ENCODE results near the gene ABI1.

DNA sequence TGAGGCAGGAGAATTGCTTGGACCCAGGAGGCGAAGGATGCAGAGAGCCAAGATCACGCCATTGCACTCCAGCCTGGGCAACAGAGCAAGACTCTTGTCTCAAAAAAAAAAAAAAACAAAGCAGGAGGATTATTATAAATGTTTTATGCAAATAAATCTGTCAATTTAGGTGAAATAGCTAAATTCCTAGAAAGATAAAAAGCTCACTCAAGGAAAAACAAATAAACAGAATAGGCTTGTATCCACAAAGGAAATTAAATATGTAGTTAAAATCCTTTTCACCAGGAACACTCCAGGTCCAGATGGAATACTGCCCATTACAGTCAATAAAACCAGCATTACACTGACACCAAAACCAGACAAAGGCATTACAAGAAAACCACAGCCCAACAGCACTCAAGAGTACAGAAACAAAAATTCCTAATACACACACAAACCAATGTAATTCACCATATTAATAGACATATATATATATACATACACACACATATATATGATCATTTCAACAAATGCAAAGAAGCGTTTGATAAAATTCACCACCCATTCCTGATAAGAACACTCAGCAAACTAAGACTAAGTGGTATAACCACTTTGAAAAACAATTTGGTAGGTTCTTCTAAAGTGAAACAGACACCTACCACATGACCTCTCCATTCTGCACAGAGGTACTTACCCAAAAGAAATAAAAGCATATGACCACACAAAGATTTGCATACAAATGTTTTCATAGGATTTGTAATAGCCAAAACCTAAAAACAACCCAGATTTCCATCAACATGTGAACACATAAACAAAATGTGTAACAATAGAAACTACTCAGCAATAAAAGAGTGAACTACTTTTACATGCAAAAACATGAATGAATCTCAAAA is 38.8 kb downstream of the ABI1 start:
- TF ChIP-seq, protein P1, sequence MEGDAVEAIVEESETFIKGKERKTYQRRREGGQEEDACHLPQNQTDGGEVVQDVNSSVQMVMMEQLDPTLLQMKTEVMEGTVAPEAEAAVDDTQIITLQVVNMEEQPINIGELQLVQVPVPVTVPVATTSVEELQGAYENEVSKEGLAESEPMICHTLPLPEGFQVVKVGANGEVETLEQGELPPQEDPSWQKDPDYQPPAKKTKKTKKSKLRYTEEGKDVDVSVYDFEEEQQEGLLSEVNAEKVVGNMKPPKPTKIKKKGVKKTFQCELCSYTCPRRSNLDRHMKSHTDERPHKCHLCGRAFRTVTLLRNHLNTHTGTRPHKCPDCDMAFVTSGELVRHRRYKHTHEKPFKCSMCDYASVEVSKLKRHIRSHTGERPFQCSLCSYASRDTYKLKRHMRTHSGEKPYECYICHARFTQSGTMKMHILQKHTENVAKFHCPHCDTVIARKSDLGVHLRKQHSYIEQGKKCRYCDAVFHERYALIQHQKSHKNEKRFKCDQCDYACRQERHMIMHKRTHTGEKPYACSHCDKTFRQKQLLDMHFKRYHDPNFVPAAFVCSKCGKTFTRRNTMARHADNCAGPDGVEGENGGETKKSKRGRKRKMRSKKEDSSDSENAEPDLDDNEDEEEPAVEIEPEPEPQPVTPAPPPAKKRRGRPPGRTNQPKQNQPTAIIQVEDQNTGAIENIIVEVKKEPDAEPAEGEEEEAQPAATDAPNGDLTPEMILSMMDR (IDR thresholded peaks at IDR 0.05; ENCODE audit: low read depth, low read length, missing input control): no peak
- TF ChIP-seq, protein P2, sequence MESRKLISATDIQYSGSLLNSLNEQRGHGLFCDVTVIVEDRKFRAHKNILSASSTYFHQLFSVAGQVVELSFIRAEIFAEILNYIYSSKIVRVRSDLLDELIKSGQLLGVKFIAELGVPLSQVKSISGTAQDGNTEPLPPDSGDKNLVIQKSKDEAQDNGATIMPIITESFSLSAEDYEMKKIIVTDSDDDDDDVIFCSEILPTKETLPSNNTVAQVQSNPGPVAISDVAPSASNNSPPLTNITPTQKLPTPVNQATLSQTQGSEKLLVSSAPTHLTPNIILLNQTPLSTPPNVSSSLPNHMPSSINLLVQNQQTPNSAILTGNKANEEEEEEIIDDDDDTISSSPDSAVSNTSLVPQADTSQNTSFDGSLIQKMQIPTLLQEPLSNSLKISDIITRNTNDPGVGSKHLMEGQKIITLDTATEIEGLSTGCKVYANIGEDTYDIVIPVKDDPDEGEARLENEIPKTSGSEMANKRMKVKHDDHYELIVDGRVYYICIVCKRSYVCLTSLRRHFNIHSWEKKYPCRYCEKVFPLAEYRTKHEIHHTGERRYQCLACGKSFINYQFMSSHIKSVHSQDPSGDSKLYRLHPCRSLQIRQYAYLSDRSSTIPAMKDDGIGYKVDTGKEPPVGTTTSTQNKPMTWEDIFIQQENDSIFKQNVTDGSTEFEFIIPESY (IDR thresholded peaks at IDR 0.05): no peak
- no peak for TF ChIP-seq TAF1 (conservative IDR thresholded peaks at IDR 0.05)
- TF ChIP-seq, protein P3, sequence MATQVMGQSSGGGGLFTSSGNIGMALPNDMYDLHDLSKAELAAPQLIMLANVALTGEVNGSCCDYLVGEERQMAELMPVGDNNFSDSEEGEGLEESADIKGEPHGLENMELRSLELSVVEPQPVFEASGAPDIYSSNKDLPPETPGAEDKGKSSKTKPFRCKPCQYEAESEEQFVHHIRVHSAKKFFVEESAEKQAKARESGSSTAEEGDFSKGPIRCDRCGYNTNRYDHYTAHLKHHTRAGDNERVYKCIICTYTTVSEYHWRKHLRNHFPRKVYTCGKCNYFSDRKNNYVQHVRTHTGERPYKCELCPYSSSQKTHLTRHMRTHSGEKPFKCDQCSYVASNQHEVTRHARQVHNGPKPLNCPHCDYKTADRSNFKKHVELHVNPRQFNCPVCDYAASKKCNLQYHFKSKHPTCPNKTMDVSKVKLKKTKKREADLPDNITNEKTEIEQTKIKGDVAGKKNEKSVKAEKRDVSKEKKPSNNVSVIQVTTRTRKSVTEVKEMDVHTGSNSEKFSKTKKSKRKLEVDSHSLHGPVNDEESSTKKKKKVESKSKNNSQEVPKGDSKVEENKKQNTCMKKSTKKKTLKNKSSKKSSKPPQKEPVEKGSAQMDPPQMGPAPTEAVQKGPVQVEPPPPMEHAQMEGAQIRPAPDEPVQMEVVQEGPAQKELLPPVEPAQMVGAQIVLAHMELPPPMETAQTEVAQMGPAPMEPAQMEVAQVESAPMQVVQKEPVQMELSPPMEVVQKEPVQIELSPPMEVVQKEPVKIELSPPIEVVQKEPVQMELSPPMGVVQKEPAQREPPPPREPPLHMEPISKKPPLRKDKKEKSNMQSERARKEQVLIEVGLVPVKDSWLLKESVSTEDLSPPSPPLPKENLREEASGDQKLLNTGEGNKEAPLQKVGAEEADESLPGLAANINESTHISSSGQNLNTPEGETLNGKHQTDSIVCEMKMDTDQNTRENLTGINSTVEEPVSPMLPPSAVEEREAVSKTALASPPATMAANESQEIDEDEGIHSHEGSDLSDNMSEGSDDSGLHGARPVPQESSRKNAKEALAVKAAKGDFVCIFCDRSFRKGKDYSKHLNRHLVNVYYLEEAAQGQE (IDR thresholded peaks at IDR 0.05): no peak
- TF ChIP-seq JUND (IDR thresholded peaks at IDR 0.05): no peak
- no peak for TF ChIP-seq SP1 (IDR thresholded peaks at IDR 0.05)
- no peak for TF ChIP-seq RAD21 (IDR thresholded peaks at IDR 0.05)
- no peak for TF ChIP-seq GABPA (IDR thresholded peaks at IDR 0.05 in 1 of 2, conservative IDR thresholded peaks at IDR 0.05 in 1 of 2)
- TF ChIP-seq YY1 (IDR thresholded peaks at IDR 0.05): no peak
- TF ChIP-seq, protein P4, sequence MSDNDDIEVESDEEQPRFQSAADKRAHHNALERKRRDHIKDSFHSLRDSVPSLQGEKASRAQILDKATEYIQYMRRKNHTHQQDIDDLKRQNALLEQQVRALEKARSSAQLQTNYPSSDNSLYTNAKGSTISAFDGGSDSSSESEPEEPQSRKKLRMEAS (IDR thresholded peaks at IDR 0.05): no peak
- TF ChIP-seq, protein P5, sequence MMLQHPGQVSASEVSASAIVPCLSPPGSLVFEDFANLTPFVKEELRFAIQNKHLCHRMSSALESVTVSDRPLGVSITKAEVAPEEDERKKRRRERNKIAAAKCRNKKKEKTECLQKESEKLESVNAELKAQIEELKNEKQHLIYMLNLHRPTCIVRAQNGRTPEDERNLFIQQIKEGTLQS (IDR thresholded peaks at IDR 0.05): no peak

Measured in liver (tissue), 3 donors.